Measurements from ENCODE around the gene APBB1.

Gene APBB1

DNA sequence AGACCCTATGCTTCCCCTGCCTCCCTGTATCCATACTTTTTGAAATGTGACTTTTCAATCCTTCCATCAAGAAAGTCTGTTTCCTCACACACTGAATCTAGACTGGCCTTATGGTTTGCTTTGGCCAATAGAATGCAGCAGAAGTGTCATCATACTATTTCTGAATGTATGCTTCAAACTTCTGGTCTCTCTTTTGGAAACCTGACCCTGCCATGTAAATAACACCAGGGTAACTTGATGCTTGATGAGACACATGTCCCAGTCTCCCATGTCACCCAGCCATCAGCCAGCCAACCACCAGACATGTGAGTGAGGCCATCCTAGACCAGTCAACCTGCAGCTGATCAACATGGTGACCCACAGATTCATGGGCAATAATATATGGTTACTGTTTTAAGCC is 68.9 kb downstream of the APBB1 start:
- DNase-seq, result no peak

DNA sequence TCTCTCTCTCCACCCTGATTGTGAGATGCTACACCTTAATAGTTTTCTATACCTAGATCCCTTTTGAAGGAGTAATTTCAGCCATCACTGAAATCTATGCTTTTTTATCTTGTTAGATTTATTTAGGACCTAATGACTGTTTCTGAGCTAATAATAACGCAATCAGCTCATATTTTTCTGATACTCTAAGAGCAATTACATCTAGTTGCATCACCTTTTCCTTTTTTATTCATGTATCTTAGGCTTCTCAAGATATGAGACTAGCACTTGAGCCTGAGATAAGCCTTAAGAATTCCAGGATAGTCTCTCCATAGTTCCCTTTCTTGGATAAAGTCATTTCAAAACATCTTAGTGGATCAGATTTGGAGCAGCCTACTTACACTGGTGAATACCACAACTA is 73.5 kb downstream of the APBB1 start:
- DNase-seq, result no peak
